Chondrocyte (in vitro differentiated cells): Measurements from ENCODE around the gene ZNF804A. TPM values are rescaled to one million over a fixed set of nuclear protein-coding genes. Genes with fewer than 3 reads are reported as not detected.

Experiments used
- DNase-seq: peaks from one replicate; pipeline ENCODE4 v3.0.0; 2021; ENCODE audit warnings: mixed read lengths, low spot score
- H3K27ac Mint-ChIP-seq: one replicate; pipeline ENCODE4 v1.8.0; 2021; ENCODE audit warnings: mild to moderate bottlenecking, moderate library complexity, mixed read lengths; ENCODE audit not compliant: unreplicated experiment
- H3K27me3 Mint-ChIP-seq: 2 replicates; pipeline ENCODE4 v1.8.0; 2021; ENCODE audit warnings: low read depth, mixed read lengths
- H3K36me3 Mint-ChIP-seq: 2 replicates; pipeline ENCODE4 v1.8.0; 2021; ENCODE audit warnings: low read depth, mixed read lengths
- H3K4me1 Mint-ChIP-seq: 2 replicates; pipeline ENCODE4 v1.8.0; 2021; ENCODE audit warnings: low read depth, mild to moderate bottlenecking, mixed read lengths
- H3K4me3 Mint-ChIP-seq: one replicate; pipeline ENCODE4 v1.8.0; 2021; ENCODE audit warnings: mild to moderate bottlenecking, moderate library complexity, mixed read lengths; ENCODE audit not compliant: unreplicated experiment
- H3K9me3 Mint-ChIP-seq: 2 replicates; pipeline ENCODE4 v1.8.0; 2021; ENCODE audit warnings: low read depth, mixed read lengths
- CTCF ChIP-seq: fragments of 200-600 bp; sonication (generic); IDR thresholded peaks from 2 replicates; pipeline ENCODE4 v1.5.0; 2021; ENCODE audit warnings: antibody characterized with exemption, mild to moderate bottlenecking, moderate library complexity
- total RNA-seq: library from RNA; stranded (reverse); gene quantifications from 3 replicates; pipeline ENCODE4 v1.2.1, GENCODE V29; 2021

The ZNF804A gene
- total RNA-seq, 1 donor from 2014 or later = not detected

GRCh38 chr2:184680825-184681224 lies 82.5 kb downstream of the ZNF804A start:
- H3K27me3 Mint-ChIP-seq = no peaks in the 10 kb centered on the region
- H3K9me3 Mint-ChIP-seq = no peaks in the 10 kb centered on the region
- DNase-seq = peak; percentile 27
- H3K4me3 Mint-ChIP-seq = no peak overlapping the region
- H3K27ac Mint-ChIP-seq = no peak overlapping the region
- TF ChIP-seq CTCF = no peak
- H3K4me1 Mint-ChIP-seq = no peaks in the 10 kb centered on the region
- H3K36me3 Mint-ChIP-seq = no peaks in the 10 kb centered on the region

DNA sequence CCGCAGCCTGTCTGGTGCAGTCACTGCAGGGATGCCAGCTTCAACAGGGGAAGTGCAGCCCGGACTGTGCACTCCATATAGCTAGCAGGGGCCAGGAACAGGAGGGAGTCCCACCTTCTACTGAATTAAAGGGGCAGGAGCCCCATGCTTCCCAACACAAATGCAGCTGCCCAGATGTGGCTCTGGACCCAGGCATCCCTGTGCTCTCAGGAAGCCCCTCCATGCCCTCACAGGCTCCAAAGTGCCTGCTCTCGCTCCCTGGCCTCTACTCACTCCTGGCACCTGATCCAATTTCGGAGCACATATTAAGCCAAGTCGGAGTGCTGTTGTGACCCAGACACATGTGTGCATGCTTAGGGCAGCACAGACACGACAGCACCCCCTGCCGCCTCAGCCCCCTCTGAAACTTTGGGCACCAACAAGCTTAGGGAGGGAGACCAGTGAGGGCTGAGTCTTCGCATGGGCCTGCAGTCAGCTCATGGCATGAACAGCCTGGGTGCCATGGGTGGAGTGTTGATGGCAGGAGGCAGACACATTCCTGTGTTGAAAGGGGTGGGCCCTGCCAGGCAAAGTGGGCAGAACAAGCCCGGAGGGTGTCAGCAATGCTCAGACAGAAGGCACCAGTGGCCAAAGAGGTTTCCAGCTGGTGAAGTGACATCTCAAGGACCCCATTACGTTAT lies 83.5 kb downstream of the ZNF804A start:
- DNase-seq = peak; percentile 63
- H3K27ac Mint-ChIP-seq = no peak overlapping the region
- no peak overlapping the region for H3K4me3 Mint-ChIP-seq
- no peak for TF ChIP-seq CTCF
- H3K4me1 Mint-ChIP-seq = no peaks in the 10 kb centered on the region
- H3K9me3 Mint-ChIP-seq = no peaks in the 10 kb centered on the region
- H3K36me3 Mint-ChIP-seq = no peaks in the 10 kb centered on the region
- no peaks in the 10 kb centered on the region for H3K27me3 Mint-ChIP-seq

DNA sequence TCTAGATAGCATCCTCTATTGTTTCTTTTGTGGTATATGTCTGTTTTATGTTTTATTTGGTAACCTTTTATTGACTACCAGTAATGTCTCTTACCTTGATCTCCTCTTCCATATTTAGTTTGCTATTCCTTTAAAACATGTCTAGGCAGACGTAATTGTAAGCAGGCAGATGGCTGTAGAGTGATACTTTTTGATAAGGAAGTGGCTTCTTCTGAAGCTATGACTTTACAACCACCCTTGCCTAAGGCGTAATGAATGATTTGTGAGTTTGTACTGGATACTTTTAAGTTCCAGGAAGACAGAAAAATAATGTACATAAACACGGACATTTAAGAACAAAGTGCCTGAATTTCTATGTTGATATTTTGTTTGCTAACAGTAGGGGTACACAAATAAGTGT lies 85.6 kb downstream of the ZNF804A start:
- H3K36me3 Mint-ChIP-seq = no peaks in the 10 kb centered on the region
- H3K9me3 Mint-ChIP-seq = no peaks in the 10 kb centered on the region
- no peak for TF ChIP-seq CTCF
- no peak overlapping the region for H3K27ac Mint-ChIP-seq
- no peak for DNase-seq
- no peaks in the 10 kb centered on the region for H3K4me1 Mint-ChIP-seq
- no peak overlapping the region for H3K4me3 Mint-ChIP-seq
- no peaks in the 10 kb centered on the region for H3K27me3 Mint-ChIP-seq

DNA sequence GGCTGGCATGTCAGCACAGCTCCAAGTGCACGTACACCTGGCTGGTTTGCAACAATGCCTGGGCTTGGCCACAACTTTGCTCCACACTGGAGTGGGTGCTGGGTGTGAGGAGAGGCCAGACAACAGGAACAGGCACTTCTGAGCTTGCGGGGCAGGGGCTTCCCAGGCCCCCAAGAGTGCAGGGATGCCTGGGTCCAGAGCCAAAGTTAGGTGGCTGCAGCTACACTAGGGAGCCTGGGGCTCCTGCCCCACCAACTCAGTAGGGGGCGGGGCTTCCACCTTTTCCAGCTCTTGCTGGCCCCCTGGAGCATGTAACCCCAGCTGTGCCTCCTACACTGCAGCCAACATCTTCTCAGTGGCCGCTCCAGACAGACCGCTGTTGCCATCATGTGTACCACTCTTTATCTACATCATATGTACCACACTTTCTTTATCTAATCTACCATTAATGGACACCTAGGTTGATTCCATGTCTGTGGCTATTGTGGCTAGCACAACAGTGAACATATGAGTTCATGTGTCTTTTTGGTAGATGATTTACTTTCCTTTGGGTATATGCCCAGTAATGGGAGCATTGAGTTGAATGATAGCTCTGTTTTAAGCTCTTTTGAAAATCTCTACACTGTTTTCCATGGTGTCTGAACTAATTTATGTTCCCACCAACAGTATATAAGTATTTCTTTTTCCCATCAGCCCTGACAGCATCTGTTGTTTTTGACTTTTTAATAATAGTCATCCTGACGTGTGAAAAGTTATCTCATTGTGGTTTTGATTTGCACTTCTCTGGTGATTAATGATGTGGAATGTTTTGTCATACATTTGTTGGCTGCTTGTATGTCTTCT lies 87.9 kb downstream of the ZNF804A start:
- Mint-ChIP-seq H3K27me3 (no peaks in the 10 kb centered on the region), H3K4me1 (no peaks in the 10 kb centered on the region), H3K27ac (no peak overlapping the region), H3K36me3 (no peaks in the 10 kb centered on the region), H3K4me3 (no peak overlapping the region), H3K9me3 (no peaks in the 10 kb centered on the region)
- no peak for TF ChIP-seq CTCF
- DNase-seq = no peak

DNA sequence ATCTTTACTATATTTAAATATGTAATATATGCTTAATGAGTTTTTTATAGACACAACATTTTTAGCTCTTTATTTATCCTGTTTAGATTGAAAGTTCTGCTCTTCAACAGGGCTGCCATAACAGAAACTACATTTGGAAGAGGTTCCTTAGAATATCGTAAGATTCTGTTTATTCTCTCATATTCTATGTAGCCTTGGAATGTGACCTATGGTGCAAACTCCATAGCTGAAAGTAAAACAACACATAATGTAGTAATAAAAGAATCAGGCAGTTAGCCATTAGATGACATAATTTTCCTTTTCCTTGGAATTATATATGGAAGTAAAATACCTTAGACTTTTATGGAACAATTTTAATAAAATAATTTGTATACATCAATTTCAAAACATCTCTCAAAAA lies 91.3 kb downstream of the ZNF804A start:
- H3K4me1 Mint-ChIP-seq = no peaks in the 10 kb centered on the region
- DNase-seq = no peak
- TF ChIP-seq CTCF = no peak
- H3K36me3 Mint-ChIP-seq = no peaks in the 10 kb centered on the region
- no peaks in the 10 kb centered on the region for H3K9me3 Mint-ChIP-seq
- H3K4me3 Mint-ChIP-seq = no peak overlapping the region
- no peaks in the 10 kb centered on the region for H3K27me3 Mint-ChIP-seq
- H3K27ac Mint-ChIP-seq = no peak overlapping the region
